Measurements from ENCODE around the gene SNTG2. TPM values are rescaled to one million over a fixed set of nuclear protein-coding genes. Genes with fewer than 3 reads are reported as not detected.

The SNTG2 gene
- total and polyA plus RNA-seq, 9 donors, result 0.17 to 5.7 (median 1.3) TPM; not detected in 1

GRCh38 chr2:1041012-1041805 is 90.6 kb downstream of the SNTG2 start:
- no peaks in the 10 kb centered on the region for H3K27me3 ChIP-seq
- intact Hi-C loops (cut with DNase I), result no loop called here
- no peak overlapping the region for H3K4me3 ChIP-seq
- no peaks in the 10 kb centered on the region for H3K9me3 ChIP-seq
- no peak for DNase-seq
- no peaks in the 10 kb centered on the region for H3K4me1 ChIP-seq (ENCODE audit: insufficient read depth)
- WGBS, 3 donors, result 72 to 84% (median 76%) methylated on average over 9 of the region's 9 CpGs
- H3K36me3 ChIP-seq, result no peaks in the 10 kb centered on the region
- TF ChIP-seq CTCF (IDR thresholded peaks at IDR 0.05) (no peak), EP300 (IDR thresholded peaks at IDR 0.05) (no peak), POLR2A (IDR thresholded peaks at IDR 0.05) (no peak)
- no peak overlapping the region for H3K27ac ChIP-seq

- DNase-seq, result no peak
- Histone ChIP-seq H3K27me3 (no peaks in the 10 kb centered on the region), H3K4me3 (no peak overlapping the region), H3K36me3 (no peaks in the 10 kb centered on the region), H3K4me1 (ENCODE audit: insufficient read depth) (no peaks in the 10 kb centered on the region), H3K9me3 (no peaks in the 10 kb centered on the region), H3K27ac (no peak overlapping the region)
- 80 to 88% (median 83%) methylated on average over 1 of the region's 1 CpG for WGBS, 3 donors
- intact Hi-C loops (cut with DNase I), result no loop called here
- TF ChIP-seq POLR2A (IDR thresholded peaks at IDR 0.05) (no peak), EP300 (IDR thresholded peaks at IDR 0.05) (no peak), CTCF (IDR thresholded peaks at IDR 0.05) (no peak)
These were observed 94.5 kb downstream of the SNTG2 start for GRCh38 chr2:1045109-1045508.

GRCh38 chr2:1046067-1046466 is 95.4 kb downstream of the SNTG2 start:
- H3K27ac ChIP-seq, result no peak overlapping the region
- no peaks in the 10 kb centered on the region for H3K27me3 ChIP-seq
- TF ChIP-seq CTCF (IDR thresholded peaks at IDR 0.05), result no peak
- TF ChIP-seq EP300 (IDR thresholded peaks at IDR 0.05), result no peak
- no peak for TF ChIP-seq POLR2A (IDR thresholded peaks at IDR 0.05)
- WGBS, 3 donors, result 68 to 71% (median 68%) methylated on average over 4 of the region's 4 CpGs
- DNase-seq, result no peak
- H3K9me3 ChIP-seq, result no peaks in the 10 kb centered on the region
- intact Hi-C loops (cut with DNase I), result no loop called here
- no peaks in the 10 kb centered on the region for H3K36me3 ChIP-seq
- H3K4me3 ChIP-seq, result no peak overlapping the region
- H3K4me1 ChIP-seq (ENCODE audit: insufficient read depth), result no peaks in the 10 kb centered on the region

GRCh38 chr2:1047485-1047884 is 96.8 kb downstream of the SNTG2 start:
- WGBS, 3 donors, result 6 to 37% (median 8%) methylated on average over 1 of the region's 1 CpG
- intact Hi-C loops (cut with DNase I), result no loop called here
- no peaks in the 10 kb centered on the region for H3K9me3 ChIP-seq

More at GRCh38 chr2:1047485-1047884, 96.8 kb downstream of the SNTG2 start:
- Histone ChIP-seq H3K4me1 (ENCODE audit: insufficient read depth) (no peaks in the 10 kb centered on the region), H3K27ac (no peak overlapping the region), H3K36me3 (no peaks in the 10 kb centered on the region), H3K4me3 (no peak overlapping the region), H3K27me3 (no peaks in the 10 kb centered on the region)
- no peak for TF ChIP-seq EP300 (IDR thresholded peaks at IDR 0.05)
- no peak for TF ChIP-seq POLR2A (IDR thresholded peaks at IDR 0.05)
- no peak for TF ChIP-seq CTCF (IDR thresholded peaks at IDR 0.05)
- DNase-seq, result no peak
